K562 (cell line): ENCODE measurements around the gene H2AZ2. TPM values are rescaled to one million over a fixed set of nuclear protein-coding genes. Genes with fewer than 3 reads are reported as not detected.
"Not testable (repeated sequence)": the region's sequence is repeated elsewhere in the genome, so short reads cannot be mapped to it uniquely, and the experiment has no call there.

ENCODE experiments used
- ATAC-seq: fragments of 200-7000 bp; cut with Tn5 transposase; 3 replicates; pipeline ENCODE4 v1.9.1; 2020; ENCODE audit warnings: moderate library complexity
- BruUV-seq: library from RNA; stranded (reverse); fragments of 400-500 nt; replicated peaks from 2 replicates; lab custom pipeline; 2021; lab: Mats Ljungman, UMichigan
- CTCF ChIA-PET: fragments of 300-600 bp; formaldehyde crosslinking; extraction: SDS; loops from one replicate; lab custom pipeline; 2021; ENCODE audit warnings: low intra/inter-chr PET ratio; lab: Yijun Ruan, JAX
- POLR2A ChIA-PET: fragments of 300-600, 350-650 bp; sonication (Branson Sonifier 250); formaldehyde crosslinking; extraction: SDS; loops from one replicate; lab custom pipeline; 2021; ENCODE audit warnings: antibody characterized with exemption, inconsistent platforms; lab: Yijun Ruan, JAX
- DNase-seq, 4 experiments: peaks; one replicate each; pipeline versions ENCODE4 v3.0.0 to v3.0.0-alpha.2; 2011 to 2018; ENCODE audit warnings: low spot score in 3 of 4, mixed read lengths in 3 of 4; ENCODE audit errors: extremely low read depth in 1 of 4
- FAIRE-seq: peaks from 2 replicates; lab custom pipeline; 2011; peaks lifted over from hg19 to GRCh38; lab: Jason Lieb, UNC
- H2AFZ ChIP-seq: 2 replicates; pipeline ENCODE4 v1.6.0; 2011; ENCODE audit warnings: low read depth, low read length, control low read depth, inconsistent platforms
- H3K27ac ChIP-seq: fragments of 200-600 bp; 3 replicates; pipeline ENCODE4 v1.8.0; 2011; ENCODE audit warnings: low read depth, mild to moderate bottlenecking, control low read depth, inconsistent platforms, low read length, moderate library complexity, mixed read lengths; ENCODE audit errors: extremely low read depth
- H3K27me3 ChIP-seq, 2 experiments: fragments of 300-600 bp in 1 of 2; 2 replicates in 1 of 2; 3 replicates in 1 of 2; pipeline versions ENCODE4 v1.6.0 to v1.8.0; 2011; ENCODE audit warnings: inconsistent platforms in 2 of 2, low read length in 2 of 2, mild to moderate bottlenecking in 1 of 2, mixed read lengths in 1 of 2, moderate library complexity in 1 of 2; ENCODE audit not compliant: control insufficient read depth in 2 of 2, insufficient read depth in 2 of 2
- H3K36me3 ChIP-seq: fragments of 300-600 bp; 3 replicates; pipeline ENCODE4 v1.8.0; 2011; ENCODE audit warnings: mild to moderate bottlenecking, low read length, inconsistent platforms; ENCODE audit not compliant: control insufficient read depth, insufficient read depth
- H3K4me1 ChIP-seq, 2 experiments: fragments of 200-600 bp in 1 of 2; replicated peaks in 1 of 2; 2 replicates in 1 of 2; 3 replicates in 1 of 2; pipeline versions ENCODE4 v1.5.1 to v1.8.0; 2011; ENCODE audit warnings: inconsistent platforms in 2 of 2, low read length in 2 of 2, mild to moderate bottlenecking in 1 of 2, mixed read lengths in 1 of 2, moderate library complexity in 1 of 2; ENCODE audit not compliant: control insufficient read depth in 2 of 2, insufficient read depth in 2 of 2
- H3K4me2 ChIP-seq: 2 replicates; pipeline ENCODE4 v1.6.1; 2011; ENCODE audit warnings: low read length, control low read depth, inconsistent platforms, mixed read lengths; ENCODE audit not compliant: insufficient read depth
- H3K4me3 ChIP-seq: fragments of 200-600 bp; sonication (generic), shearing (Covaris generic); 2 replicates; pipeline ENCODE4 v1.5.1; 2016; ENCODE audit warnings: control low read depth, inconsistent platforms
- H3K79me2 ChIP-seq: fragments of 200-600 bp; 3 replicates; pipeline ENCODE4 v1.8.0; 2011; ENCODE audit warnings: low read length, inconsistent platforms; ENCODE audit not compliant: control insufficient read depth, insufficient read depth
- H3K9ac ChIP-seq, 2 experiments: 2 replicates each; pipeline versions ENCODE4 v1.6.0 to v1.6.1; 2011; ENCODE audit warnings: low read depth in 2 of 2, low read length in 2 of 2, control low read depth in 1 of 2, inconsistent platforms in 1 of 2, mild to moderate bottlenecking in 1 of 2, mixed read lengths in 1 of 2; ENCODE audit not compliant: insufficient read depth in 1 of 2
- H3K9me1 ChIP-seq: one replicate; pipeline ENCODE4 v1.6.0; 2011; ENCODE audit warnings: inconsistent platforms, mild to moderate bottlenecking, low read length, moderate library complexity; ENCODE audit not compliant: control insufficient read depth, insufficient read depth
- H3K9me3 ChIP-seq: replicated peaks from 2 replicates; pipeline ENCODE4 v1.5.1; 2011; ENCODE audit warnings: low read depth, low read length, inconsistent platforms; ENCODE audit not compliant: control insufficient read depth, insufficient read depth
- H4K20me1 ChIP-seq: replicated peaks from 2 replicates; pipeline ENCODE4 v1.6.1; 2011; ENCODE audit warnings: low read length, inconsistent platforms, mixed read lengths; ENCODE audit not compliant: control insufficient read depth, insufficient read depth
- HNRNPH1 ChIP-seq: fragments of 200-400 bp; formaldehyde crosslinking; optimal IDR thresholded peaks from 2 replicates; pipeline ENCODE3; 2017; ENCODE audit warnings: low read depth, mild to moderate bottlenecking, low read length, moderate library complexity
- IRF2 ChIP-seq: sonication (generic); formaldehyde crosslinking; IDR thresholded peaks from 2 replicates; pipeline ENCODE4 v1.8.1; 2022; ENCODE audit warnings: mild to moderate bottlenecking, missing genetic modification reagents
- RBFOX2 ChIP-seq: fragments of 200-400 bp; formaldehyde crosslinking; IDR thresholded peaks from 2 replicates; pipeline ENCODE4 v1.6.1; 2017; ENCODE audit warnings: low read depth, mild to moderate bottlenecking, low read length, moderate library complexity
- ZNF121 ChIP-seq: sonication (generic); formaldehyde crosslinking; conservative IDR thresholded peaks from 2 replicates; pipeline ENCODE4 v1.8.0; 2022; ENCODE audit warnings: missing genetic modification reagents
- ZNF445 ChIP-seq: fragments of 250-450 bp; sonication (Bioruptor Pico); IDR thresholded peaks from 2 replicates; pipeline ENCODE4 v1.4.0; 2020; ENCODE audit warnings: low read depth, mild to moderate bottlenecking, moderate library complexity
- WGBS: fragments of 100-300 bp; shearing (Covaris generic); methylation state at CpG from one replicate; pipeline ENCODE4 v1.1.6; 2016; ENCODE audit warnings: low coverage, mixed read lengths; ENCODE audit not compliant: insufficient coverage; ENCODE audit errors: missing lambda C conversion rate; 5-methylcytosine and 5-hydroxymethylcytosine counted together
- in situ Hi-C: fragments of 300-500 bp; cut with MboI; formaldehyde crosslinking; loops from 4 replicates; pipeline ENCODE4 v1.15.0; 2018; ENCODE audit warnings: inconsistent platforms, mixed read lengths
- intact Hi-C: fragments of 100-400 bp; cut with micrococcal nuclease; formaldehyde crosslinking; loops from 2 replicates; pipeline ENCODE4 v1.14.2; 2022
- polyA plus RNA-seq, 8 experiments: library from polyadenylated mRNA; depleted of rRNA in 4 of 8; stranded (reverse) in 5 of 8; unstranded in 3 of 8; fragments of >200 nt; fragmentation: Nextera tagmentation in 2 of 8; fragmentation: Illumina TruSeq in 1 of 8; extraction: Ambion mirVana in 2 of 8; extraction: Trizol in 1 of 8; gene quantifications; 2 replicates each; pipeline versions ENCODE4 v1.2.1 to v1.2.3, GENCODE V29; 2011 to 2014; ENCODE audit warnings: inconsistent platforms in 1 of 8, missing spikeins in 1 of 8
- total RNA-seq, 7 experiments: library from RNA; depleted of rRNA in 6 of 7; stranded (reverse); fragments of >200 nt in 6 of 7; fragmentation: Illumina TruSeq in 2 of 7; extraction: Trizol in 2 of 7; gene quantifications; 2 replicates each; pipeline versions ENCODE4 v1.2.1 to v1.2.3, GENCODE V29; 2011 to 2021; ENCODE audit warnings: low replicate concordance in 1 of 7

Gene H2AZ2
- total and polyA plus RNA-seq, 9 of the 15 experiments (the other 6 are each of a cell fraction or from before 2014, with no cell fraction given), result 105 to 382 (median 286) TPM

- Histone ChIP-seq H3K4me3 (peak overlapping the region; percentile 72), H3K79me2 (peaks cover 86% of the 10 kb centered on the region), H3K9me1 (no peaks in the 10 kb centered on the region), H3K27ac (peak overlapping the region; percentile 98; the same call in 2 of the 3 replicates), H3K27me3 (no peaks in the 10 kb centered on the region), H3K9me3 (no peaks in the 10 kb centered on the region), H2AFZ (no peak overlapping the region), H3K4me2 (no peak overlapping the region), H4K20me1 (peaks cover 15% of the 10 kb centered on the region; the same call in 1 of the 2 replicates), H3K4me1 (peaks cover 15% of the 10 kb centered on the region in 2 experiments; a peak in 4 of 5 replicates), H3K9ac (peak overlapping the region in 1 of 2 experiments; percentile 93; a peak in 3 of 4 replicates), H3K36me3 (peaks cover 41% of the 10 kb centered on the region)
- ATAC-seq, result no peak
- intact Hi-C loops, result loop anchor here (5.0 to 10.0 kb wide), 2 partner anchors 101 to 142 kb away; partner anchors contain the start of gene ZMIZ2
- no peak for FAIRE-seq
- ChIA-PET POLR2A (interaction anchor here (0.5 to 2.0 kb wide), 6 partner anchors 10 to 49 kb away, joined by 3 to 10 read pairs (median 4); no protein-coding TSS in a partner anchor), CTCF (no interaction called here)
- no TSS peak for BruUV-seq
- DNase-seq, result no peak
- TF ChIP-seq RBFOX2 (peak; percentile 44), ZNF445 (no peak), HNRNPH1 (no peak), IRF2 (CRISPR knock-in tag) (no peak)
- in situ Hi-C loops, result no loop called here
These were observed 2.4 kb downstream of the H2AZ2 start for GRCh38 chr7:44845451-44845850.

GRCh38 chr7:44843440-44843839 lies 4.4 kb downstream of the H2AZ2 start:
- DNase-seq, H3K9me3 ChIP-seq, BruUV-seq, H3K9me1 ChIP-seq, H3K27ac ChIP-seq, H3K4me2 ChIP-seq, ATAC-seq, H3K27me3 ChIP-seq, H2AFZ ChIP-seq, H3K9ac ChIP-seq, FAIRE-seq, H3K4me1 ChIP-seq, in situ Hi-C loops, H3K4me3 ChIP-seq: not testable (repeated sequence)
- intact Hi-C loops, result loop anchor here (10.0 kb wide), 1 partner anchor 99 kb away; the partner anchor contains the start of gene ZMIZ2
- H3K79me2 ChIP-seq, result peaks cover 89% of the 10 kb centered on the region
- 85% methylated on average over 5 of the region's 5 CpGs for WGBS
- peak; percentile 71 for TF ChIP-seq ZNF121 (CRISPR knock-in tag)
- H4K20me1 ChIP-seq, result peaks cover 15% of the 10 kb centered on the region; the same call in 1 of the 2 replicates
- ChIA-PET POLR2A (interaction anchor here (0.7 to 1.6 kb wide), 6 partner anchors 11 to 263 kb away, joined by 3 to 4 read pairs (median 4); partner anchors contain the start of genes OGDH and PPIA), CTCF (interaction anchor here (0.6 kb wide), 1 partner anchor 47 kb away, joined by 3 read pairs; the partner anchor contains the start of gene PPIA)
- peaks cover 52% of the 10 kb centered on the region for H3K36me3 ChIP-seq

GRCh38 chr7:44842675-44843074 lies 5.2 kb downstream of the H2AZ2 start:
- intact Hi-C loops, result loop anchor here (10.0 kb wide), 1 partner anchor 98 kb away; the partner anchor contains the start of gene ZMIZ2

More at GRCh38 chr7:44842675-44843074, 5.2 kb downstream of the H2AZ2 start:
- in situ Hi-C loops, H3K9me3 ChIP-seq, BruUV-seq, H3K27ac ChIP-seq, H3K4me3 ChIP-seq, DNase-seq, H2AFZ ChIP-seq, H3K9me1 ChIP-seq, ATAC-seq, FAIRE-seq, H3K4me2 ChIP-seq, H3K9ac ChIP-seq, H3K27me3 ChIP-seq, H3K4me1 ChIP-seq: not testable (repeated sequence)
- 83% methylated on average over 7 of the region's 8 CpGs for WGBS
- POLR2A ChIA-PET, result interaction anchor here (0.7 to 1.6 kb wide), 3 partner anchors 10 to 46 kb away, joined by 3 to 4 read pairs (median 3); partner anchors contain the start of gene PPIA
- Histone ChIP-seq H4K20me1 (peaks cover 15% of the 10 kb centered on the region; the same call in 1 of the 2 replicates), H3K36me3 (peaks cover 54% of the 10 kb centered on the region), H3K79me2 (peaks cover 94% of the 10 kb centered on the region)
- CTCF ChIA-PET, result interaction anchor here (0.6 kb wide), 1 partner anchor 46 kb away, joined by 3 read pairs; the partner anchor contains the start of gene PPIA
